ENCODE data around the gene CHST13.

- TF ChIP-seq POLR2AphosphoS5 (IDR thresholded peaks at IDR 0.05) (no peak), CTCF (IDR thresholded peaks at IDR 0.05) (no peak)
Measured at GRCh38 chr3:126499401-126499800, 24.6 kb upstream of the CHST13 start.

Data from sigmoid colon (tissue), 4 donors.